ENCODE data around the gene DSCAM.

Gene DSCAM

GRCh38 chr21:40840401-40841125, 6.4 kb downstream of the DSCAM start:
- no peak for DNase-seq (ENCODE audit: low read depth in 2 of 2)

DNA sequence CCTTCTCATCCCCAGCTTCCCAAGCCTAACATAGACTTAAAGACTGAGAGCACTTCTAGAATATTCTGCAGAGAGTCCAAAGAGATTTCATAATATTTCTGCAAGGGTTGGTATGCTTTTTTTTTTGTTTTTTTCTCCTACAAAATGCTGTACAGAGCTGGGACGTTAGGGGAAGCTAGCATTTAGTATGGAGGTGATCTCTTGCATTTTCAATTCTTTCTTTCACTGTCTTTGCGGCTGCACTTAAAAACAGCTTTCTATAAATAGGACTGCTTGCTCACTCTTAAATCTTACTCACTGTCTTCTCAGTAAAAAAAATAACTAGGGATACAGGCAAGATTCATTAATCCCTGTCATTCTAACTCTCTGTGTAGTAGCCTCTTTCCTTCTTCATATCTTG, 7.4 kb downstream of the DSCAM start:
- DNase-seq (ENCODE audit: low read depth in 2 of 2), result no peak

DNA sequence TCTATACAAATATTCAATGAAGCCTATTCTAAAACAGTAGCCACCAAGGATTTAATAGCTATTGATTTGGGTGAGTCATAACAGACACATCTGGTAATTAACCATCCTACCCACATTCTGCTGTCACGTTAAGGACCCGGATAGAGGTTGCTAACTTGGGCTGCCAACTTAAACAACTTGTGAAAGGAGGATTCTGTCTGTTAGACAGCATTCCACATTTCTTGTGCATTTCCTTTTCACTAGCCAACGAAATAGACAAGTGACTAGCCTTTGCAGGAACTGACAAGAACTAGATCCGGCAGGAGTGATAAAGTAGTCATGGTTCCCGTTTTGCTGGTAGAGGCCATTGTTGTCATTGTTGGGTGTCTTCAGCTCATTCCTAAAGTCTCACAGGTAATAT, 9.5 kb downstream of the DSCAM start:
- DNase-seq (ENCODE audit: low read depth in 2 of 2), result no peak

- no peak for DNase-seq (ENCODE audit: low read depth in 2 of 2)
Measured at GRCh38 chr21:40835184-40835694, 11.7 kb downstream of the DSCAM start.

DNA sequence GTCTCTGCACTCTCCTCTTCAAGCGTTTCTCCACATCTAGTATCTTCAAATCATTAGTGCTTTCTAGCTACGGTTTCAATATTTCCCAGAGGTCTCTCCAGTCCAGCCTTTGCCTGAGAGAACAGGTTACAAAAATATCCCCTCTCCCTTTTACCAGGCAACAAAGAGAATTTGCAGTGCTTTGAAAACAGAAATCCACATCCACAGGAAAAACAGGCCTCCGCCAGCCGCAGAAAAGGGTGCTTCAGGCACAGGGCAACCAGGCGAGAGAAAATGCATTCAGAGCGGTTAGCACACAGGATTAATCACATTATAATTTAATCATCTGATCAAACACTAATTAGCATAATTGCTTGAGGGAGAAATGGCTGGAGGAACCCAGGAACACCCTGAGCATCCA, 13.8 kb downstream of the DSCAM start:
- DNase-seq (ENCODE audit: low read depth in 2 of 2), result no peak

DNA sequence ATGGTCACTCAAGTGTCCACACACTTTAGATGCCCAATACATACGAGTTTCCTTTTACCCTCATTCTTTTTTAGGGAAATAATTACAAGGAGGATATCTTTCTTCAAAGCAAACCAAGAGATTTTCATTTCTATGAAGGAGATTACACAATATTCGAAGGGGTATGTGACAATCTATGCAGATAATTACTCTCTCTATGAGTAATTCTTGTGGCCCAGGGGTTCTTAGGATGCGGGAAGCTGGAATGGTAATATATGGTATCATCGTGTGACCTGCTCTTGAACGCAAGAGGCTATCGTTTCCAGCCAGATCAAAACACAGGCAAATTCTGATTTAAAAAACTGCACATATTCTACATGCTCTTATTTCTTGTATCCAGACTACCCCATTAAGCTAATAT, 14.6 kb downstream of the DSCAM start:
- no peak for DNase-seq (ENCODE audit: low read depth in 2 of 2)

- DNase-seq (ENCODE audit: low read depth in 2 of 2), result no peak
Measured at GRCh38 chr21:40830836-40831235, 16.1 kb downstream of the DSCAM start.

DNA sequence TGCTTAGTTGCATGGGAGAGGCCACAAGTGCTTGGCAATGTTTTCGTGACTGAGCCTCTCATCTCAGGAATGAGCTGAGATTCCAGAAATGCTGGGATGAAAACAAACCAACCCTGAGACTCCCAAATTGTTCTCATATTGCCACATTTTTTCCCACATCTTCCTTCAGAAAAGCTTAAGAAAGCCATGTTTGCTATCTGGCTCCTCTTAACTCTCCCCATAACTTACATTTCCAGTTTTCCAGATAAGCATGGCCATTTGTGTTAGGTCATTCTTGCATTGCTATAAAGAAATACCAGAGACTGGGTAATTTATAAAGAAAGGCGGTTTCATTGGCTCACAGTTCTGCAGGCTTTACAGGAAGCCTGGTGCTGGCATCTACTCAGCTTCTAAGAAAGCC, 17.2 kb downstream of the DSCAM start:
- no peak for DNase-seq (ENCODE audit: low read depth in 2 of 2)

GRCh38 chr21:40829308-40829707, 17.6 kb downstream of the DSCAM start:
- no peak for DNase-seq (ENCODE audit: low read depth in 2 of 2)

DNA sequence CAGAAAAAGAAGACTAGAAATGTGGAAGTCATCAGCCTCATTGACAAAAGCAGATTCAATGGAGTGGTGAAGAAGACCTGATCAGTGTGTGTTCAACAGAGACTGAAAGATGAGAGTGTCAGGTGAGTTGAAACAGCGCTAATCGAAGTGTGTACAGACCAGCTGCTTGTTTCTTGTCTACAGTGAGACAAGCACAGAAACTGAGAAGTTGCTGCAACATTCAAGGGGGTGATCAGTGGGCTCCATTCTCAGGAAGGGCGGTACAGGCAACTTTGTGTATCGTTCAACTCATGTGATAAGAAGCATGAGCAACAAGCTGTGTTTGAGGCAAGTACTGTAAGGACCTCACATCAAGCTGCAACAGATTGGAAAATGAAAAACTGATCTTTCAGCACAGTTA, 19.4 kb downstream of the DSCAM start:
- DNase-seq (ENCODE audit: low read depth in 2 of 2), result no peak

GRCh38 chr21:40819071-40819900, 27.7 kb downstream of the DSCAM start:
- DNase-seq (ENCODE audit: low read depth in 2 of 2), result no peak

- DNase-seq (ENCODE audit: low read depth in 2 of 2), result no peak
Measured at GRCh38 chr21:40813918-40814317, 33.0 kb downstream of the DSCAM start.

GRCh38 chr21:40809673-40810197, 37.2 kb downstream of the DSCAM start:
- DNase-seq (ENCODE audit: low read depth in 2 of 2), result no peak

DNA sequence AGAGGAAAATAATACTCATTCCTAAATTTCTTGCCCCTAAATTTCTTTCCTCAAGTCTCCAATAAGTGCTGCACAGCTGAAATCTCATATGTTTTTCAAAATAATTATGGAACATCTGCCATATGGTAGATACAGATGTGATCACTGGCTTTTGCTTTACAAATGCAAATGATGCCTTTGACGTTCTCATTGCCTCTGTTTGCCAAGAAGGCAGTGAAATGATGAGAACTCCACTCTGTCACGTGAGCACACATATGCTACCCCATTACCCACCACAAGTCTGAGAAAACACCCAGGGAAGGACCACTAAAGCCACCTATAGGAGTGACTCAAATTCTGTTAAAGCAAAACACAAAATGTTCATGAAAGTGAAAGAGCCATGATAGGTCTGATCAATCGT, 43.9 kb downstream of the DSCAM start:
- DNase-seq (ENCODE audit: low read depth in 2 of 2), result no peak

DNA sequence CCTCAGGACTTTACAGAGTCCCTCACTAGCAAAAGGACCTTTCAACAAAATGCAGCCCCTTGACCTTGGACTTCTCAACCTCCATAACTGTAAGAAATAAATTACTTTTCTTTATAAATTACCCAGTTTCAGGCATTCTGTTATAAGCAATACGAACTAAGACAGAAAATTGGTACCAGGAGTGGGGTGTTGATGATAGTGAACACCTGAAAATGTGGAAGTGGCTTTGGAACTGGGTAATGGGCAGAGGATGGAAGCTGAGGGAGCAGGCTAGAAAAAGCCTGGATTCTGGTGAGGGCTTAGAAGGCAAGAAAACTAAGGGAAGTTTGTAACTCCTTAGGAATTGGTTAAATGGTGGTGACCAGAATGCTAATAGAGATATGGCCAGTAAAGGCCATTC, 46.8 kb downstream of the DSCAM start:
- no peak for DNase-seq (ENCODE audit: low read depth in 2 of 2)

- no peak for DNase-seq (ENCODE audit: low read depth in 2 of 2)
Measured at GRCh38 chr21:40797891-40798290, 49.1 kb downstream of the DSCAM start.

GRCh38 chr21:40797410-40797809, 49.5 kb downstream of the DSCAM start:
- DNase-seq (ENCODE audit: low read depth in 2 of 2), result no peak

GRCh38 chr21:40796464-40796863, 50.5 kb downstream of the DSCAM start:
- no peak for DNase-seq (ENCODE audit: low read depth in 2 of 2)

DNA sequence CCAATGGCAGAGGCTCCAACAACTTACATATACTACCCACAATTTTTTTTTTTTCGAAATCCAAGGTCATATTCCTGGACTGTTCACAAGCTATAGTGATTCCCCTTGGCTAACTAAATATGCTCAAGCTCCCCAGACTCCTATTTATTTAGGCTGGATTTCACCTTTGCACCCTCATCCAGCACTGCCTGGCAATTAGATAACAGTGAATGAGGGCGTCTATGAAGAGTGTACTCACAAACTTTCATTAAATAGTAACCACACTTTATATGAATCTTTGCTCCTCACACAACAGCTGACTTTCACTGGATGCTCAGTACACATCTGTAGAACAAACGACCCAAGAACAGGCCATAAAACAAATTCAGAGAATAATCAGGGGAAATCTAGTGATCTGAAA, 51.6 kb downstream of the DSCAM start:
- no peak for DNase-seq (ENCODE audit: low read depth in 2 of 2)

DNA sequence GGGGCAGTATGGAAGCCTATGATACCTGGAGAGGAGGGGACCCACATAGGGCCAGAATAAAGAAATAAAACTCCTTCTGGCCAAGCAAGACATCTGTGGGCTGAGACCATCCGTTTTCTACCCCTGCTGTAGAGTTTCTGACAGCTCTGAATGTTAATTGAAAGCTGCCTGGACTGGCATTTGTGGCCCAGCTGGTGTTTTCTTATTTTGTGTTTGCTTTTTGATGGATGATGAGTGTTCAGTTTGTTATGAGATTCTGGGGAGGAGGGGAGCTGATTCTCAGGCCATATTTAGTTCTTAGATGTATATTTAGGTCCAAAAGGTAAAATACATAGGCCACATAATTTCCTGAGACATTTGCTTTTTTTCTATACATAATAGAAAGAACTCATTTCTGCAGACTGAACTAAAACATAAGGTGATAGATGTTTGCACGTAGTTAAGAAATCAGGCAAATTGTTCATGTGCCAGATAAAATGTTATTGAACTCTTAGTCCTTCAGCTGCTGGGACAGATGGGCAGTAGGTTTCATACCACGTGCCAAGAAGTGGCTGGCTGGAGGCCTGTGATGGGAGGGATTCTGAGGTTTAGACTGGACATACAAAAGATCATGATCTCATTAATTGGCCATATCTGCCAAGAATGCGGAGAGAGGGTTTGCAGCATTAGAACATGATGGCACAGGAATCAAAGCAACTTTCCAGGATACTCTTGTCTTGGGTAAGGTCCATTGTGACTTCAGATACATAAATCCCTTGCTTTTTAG, 54.1 kb downstream of the DSCAM start:
- DNase-seq (ENCODE audit: low read depth in 2 of 2), result no peak

- no peak for DNase-seq (ENCODE audit: low read depth in 2 of 2)
Measured at GRCh38 chr21:40788635-40789034, 58.3 kb downstream of the DSCAM start.

DNA sequence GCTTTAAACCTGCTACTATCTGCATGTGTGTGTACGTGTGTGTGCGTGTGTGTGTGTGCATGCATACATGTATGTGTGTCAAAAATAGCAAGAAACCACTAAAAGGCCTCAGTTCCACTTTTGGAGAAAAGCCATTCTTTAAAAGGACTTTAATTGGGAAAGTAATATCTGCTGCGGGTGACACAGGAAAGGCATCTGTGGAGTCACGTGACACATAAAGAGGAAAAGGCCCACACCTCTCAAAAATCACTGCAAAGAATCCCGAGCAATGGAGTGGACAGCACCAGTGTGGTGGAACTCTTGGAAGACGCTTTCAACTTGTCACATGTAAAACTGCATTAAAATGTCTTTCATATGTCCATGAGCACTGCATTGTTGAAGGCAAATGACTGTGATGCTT, 63.6 kb downstream of the DSCAM start:
- no peak for DNase-seq (ENCODE audit: low read depth in 2 of 2)
